Measurements from ENCODE around the gene OR1L8. TPM values are rescaled to one million over a fixed set of nuclear protein-coding genes. Genes with fewer than 3 reads are reported as not detected.
"Not testable (repeated sequence)": the region's sequence is repeated elsewhere in the genome, so short reads cannot be mapped to it uniquely, and the experiment has no call there.

OR1L8 gene
- total and polyA plus RNA-seq, 11 donors = 0.25 TPM; not detected in 10

DNA sequence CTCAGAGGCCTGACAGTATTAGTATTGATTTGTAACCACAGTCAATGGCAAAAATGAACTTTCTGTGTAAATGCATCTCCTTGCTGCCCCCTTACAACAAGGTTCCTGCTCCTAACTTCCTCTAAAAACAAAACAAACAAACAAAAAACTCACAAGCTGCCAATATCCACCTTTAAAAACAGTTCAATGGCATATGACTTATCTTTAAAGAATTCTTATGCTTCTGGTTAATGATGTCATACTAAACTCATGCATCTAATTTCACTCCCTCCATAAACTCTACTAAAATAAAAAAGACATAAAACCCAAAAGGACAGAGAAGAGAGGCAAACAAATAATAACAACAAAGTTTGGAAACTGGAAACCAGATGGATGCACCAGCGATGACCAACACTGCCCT lies 47.0 kb downstream of the OR1L8 start:
- TF ChIP-seq, protein P1, sequence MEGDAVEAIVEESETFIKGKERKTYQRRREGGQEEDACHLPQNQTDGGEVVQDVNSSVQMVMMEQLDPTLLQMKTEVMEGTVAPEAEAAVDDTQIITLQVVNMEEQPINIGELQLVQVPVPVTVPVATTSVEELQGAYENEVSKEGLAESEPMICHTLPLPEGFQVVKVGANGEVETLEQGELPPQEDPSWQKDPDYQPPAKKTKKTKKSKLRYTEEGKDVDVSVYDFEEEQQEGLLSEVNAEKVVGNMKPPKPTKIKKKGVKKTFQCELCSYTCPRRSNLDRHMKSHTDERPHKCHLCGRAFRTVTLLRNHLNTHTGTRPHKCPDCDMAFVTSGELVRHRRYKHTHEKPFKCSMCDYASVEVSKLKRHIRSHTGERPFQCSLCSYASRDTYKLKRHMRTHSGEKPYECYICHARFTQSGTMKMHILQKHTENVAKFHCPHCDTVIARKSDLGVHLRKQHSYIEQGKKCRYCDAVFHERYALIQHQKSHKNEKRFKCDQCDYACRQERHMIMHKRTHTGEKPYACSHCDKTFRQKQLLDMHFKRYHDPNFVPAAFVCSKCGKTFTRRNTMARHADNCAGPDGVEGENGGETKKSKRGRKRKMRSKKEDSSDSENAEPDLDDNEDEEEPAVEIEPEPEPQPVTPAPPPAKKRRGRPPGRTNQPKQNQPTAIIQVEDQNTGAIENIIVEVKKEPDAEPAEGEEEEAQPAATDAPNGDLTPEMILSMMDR (IDR thresholded peaks at IDR 0.05) = no peak
- TF ChIP-seq POLR2A (IDR thresholded peaks at IDR 0.05) = no peak
- no peak overlapping the region for H3K4me3 ChIP-seq
- intact Hi-C loops (cut with DNase I) = no loop called here
- H3K36me3 ChIP-seq = no peaks in the 10 kb centered on the region
- H3K27ac ChIP-seq = no peak overlapping the region
- WGBS, 4 donors = 92 to 98% (median 96%) methylated on average over 1 of the region's 1 CpG
- H3K9me3 ChIP-seq = peaks cover 0 to 9% (median 0%) of the 10 kb centered on the region in 12 donors
- H3K27me3 ChIP-seq = no peaks in the 10 kb centered on the region
- no peak for ATAC-seq
- DNase-seq = no peak
- no peaks in the 10 kb centered on the region for H3K4me1 ChIP-seq

DNA sequence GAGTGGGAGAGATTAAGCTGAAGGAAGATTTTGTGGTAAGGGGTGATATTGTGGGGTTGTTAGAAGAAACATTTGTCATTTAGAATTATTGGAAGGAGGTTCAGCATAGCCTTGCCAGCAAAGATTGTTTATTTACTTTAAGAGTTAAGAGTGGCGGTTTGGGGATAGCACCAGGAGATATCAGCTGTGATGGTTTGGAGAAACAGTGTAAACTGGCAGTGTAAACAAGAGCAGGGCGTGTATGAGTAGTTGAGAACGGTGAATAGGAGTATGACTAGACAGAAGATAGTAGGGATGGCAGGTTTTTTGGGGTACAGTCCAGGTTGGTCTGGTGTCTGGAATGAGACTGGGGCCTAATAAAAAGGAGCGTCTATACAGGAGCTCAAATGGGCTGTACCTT lies 52.0 kb downstream of the OR1L8 start:
- H3K27ac ChIP-seq; H3K36me3 ChIP-seq; ATAC-seq; H3K4me1 ChIP-seq; intact Hi-C loops (cut with DNase I); DNase-seq; H3K9me3 ChIP-seq; H3K4me3 ChIP-seq; H3K27me3 ChIP-seq: not testable (repeated sequence)
- 44 to 69% (median 64%) methylated on average over 4 of the region's 4 CpGs for WGBS, 4 donors

DNA sequence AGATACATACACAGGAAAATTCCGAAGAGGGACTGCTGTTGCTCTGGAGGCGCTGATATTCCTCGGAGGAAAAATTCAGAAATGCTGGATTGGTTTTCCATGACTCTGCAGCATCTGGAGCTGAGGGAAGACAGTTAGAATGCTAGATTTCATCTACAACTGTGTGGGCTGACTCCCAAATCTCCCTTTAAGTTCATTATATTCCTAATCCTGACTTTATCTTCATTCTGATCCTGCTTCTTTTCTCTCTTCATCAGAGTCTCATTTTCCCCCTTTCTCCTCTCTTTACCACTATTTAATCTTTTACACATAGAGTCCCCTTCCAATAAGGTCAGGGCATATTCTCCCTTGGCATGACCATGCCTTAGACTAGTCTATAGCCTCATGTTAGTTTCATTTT lies 56.0 kb downstream of the OR1L8 start, which contains the start of gene OR1N1:
OR1N1 (minus strand) TSS at position 101 of the 400 bp plus-strand sequence; CDS start at position 101, 0 bp downstream.
- Histone ChIP-seq H3K4me1 (no peaks in the 10 kb centered on the region), H3K36me3 (no peaks in the 10 kb centered on the region), H3K4me3 (no peak within 1 kb of the TSS), H3K9me3 (no peaks in the 10 kb centered on the region), H3K27me3 (peaks cover 0 to 9% (median 0%) of the 10 kb centered on the region in 9 donors), H3K27ac (no peak within 1 kb of the TSS)
- 84 to 89% (median 87%) methylated on average over 3 of the region's 3 CpGs for WGBS, 4 donors
- ATAC-seq (no peak), DNase-seq (no peak)
- TF ChIP-seq POLR2A (IDR thresholded peaks at IDR 0.05) = no peak
- TF ChIP-seq, protein P1 (IDR thresholded peaks at IDR 0.05) = no peak
- intact Hi-C loops (cut with DNase I) = no loop called here

DNA sequence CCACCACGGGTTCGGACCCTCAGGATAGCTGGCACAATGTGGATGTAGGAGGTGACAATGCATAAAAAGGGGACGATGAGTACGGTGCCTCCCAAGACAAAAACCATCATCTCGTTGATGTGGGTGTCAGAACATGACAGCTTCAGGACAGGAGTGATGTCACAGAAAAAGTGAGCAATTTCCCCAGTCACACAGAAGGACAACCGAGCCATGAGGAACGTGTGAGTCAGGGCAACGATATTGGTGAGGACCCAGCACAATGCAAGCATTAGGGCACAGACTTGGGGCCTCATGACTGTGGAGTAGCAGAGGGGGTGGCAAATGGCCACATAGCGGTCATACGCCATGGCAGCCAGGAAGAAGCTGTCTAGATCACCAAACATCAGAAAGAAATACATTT lies 56.6 kb downstream of the OR1L8 start:
- Histone ChIP-seq H3K4me3 (no peak overlapping the region), H3K27me3 (peaks cover 0 to 13% (median 0%) of the 10 kb centered on the region in 9 donors), H3K4me1 (no peaks in the 10 kb centered on the region), H3K27ac (no peak overlapping the region), H3K36me3 (no peaks in the 10 kb centered on the region), H3K9me3 (no peaks in the 10 kb centered on the region)
- ATAC-seq (no peak), DNase-seq (no peak)
- WGBS, 4 donors = 81 to 83% (median 82%) methylated on average over 10 of the region's 10 CpGs
- intact Hi-C loops (cut with DNase I) = no loop called here
- TF ChIP-seq, protein P1 (IDR thresholded peaks at IDR 0.05) = no peak
- no peak for TF ChIP-seq POLR2A (IDR thresholded peaks at IDR 0.05)

DNA sequence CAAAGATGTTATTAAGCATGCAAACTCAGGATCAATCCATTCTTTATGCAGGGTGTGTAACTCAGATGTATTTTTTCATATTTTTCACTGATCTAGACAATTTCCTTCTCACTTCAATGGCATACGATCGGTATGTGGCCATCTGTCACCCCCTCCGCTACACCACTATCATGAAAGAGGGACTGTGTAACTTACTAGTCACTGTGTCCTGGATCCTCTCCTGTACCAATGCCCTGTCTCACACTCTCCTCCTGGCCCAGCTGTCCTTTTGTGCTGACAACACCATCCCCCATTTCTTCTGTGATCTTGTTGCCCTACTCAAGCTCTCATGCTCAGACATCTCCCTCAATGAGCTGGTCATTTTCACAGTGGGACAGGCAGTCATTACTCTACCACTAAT lies 63.8 kb downstream of the OR1L8 start:
- intact Hi-C loops (cut with DNase I) = no loop called here
- H3K9me3 ChIP-seq = no peaks in the 10 kb centered on the region
- WGBS, 4 donors = 86 to 94% (median 87%) methylated on average over 3 of the region's 3 CpGs
- TF ChIP-seq, protein P1 (IDR thresholded peaks at IDR 0.05) = no peak
- no peak for TF ChIP-seq POLR2A (IDR thresholded peaks at IDR 0.05)
- no peak overlapping the region for H3K27ac ChIP-seq
- no peak overlapping the region for H3K4me3 ChIP-seq
- no peak for ATAC-seq
- no peaks in the 10 kb centered on the region for H3K36me3 ChIP-seq
- H3K27me3 ChIP-seq = peaks cover 0 to 28% (median 0%) of the 10 kb centered on the region in 9 donors
- no peaks in the 10 kb centered on the region for H3K4me1 ChIP-seq
- no peak for DNase-seq

All from heart left ventricle (tissue), 16 donors.